GM19467 (cell line): ENCODE results near the gene UGT2B11.
"Not testable (repeated sequence)": the region's sequence is repeated elsewhere in the genome, so short reads cannot be mapped to it uniquely, and the experiment has no call there.

Experiments used
- ATAC-seq: cut with Tn5 transposase; IDR thresholded peaks from one replicate; pipeline ENCODE4 v1.9.1; 2021; ENCODE audit warnings: mild to moderate bottlenecking, moderate library complexity; ENCODE audit not compliant: unreplicated experiment

The UGT2B11 gene

DNA sequence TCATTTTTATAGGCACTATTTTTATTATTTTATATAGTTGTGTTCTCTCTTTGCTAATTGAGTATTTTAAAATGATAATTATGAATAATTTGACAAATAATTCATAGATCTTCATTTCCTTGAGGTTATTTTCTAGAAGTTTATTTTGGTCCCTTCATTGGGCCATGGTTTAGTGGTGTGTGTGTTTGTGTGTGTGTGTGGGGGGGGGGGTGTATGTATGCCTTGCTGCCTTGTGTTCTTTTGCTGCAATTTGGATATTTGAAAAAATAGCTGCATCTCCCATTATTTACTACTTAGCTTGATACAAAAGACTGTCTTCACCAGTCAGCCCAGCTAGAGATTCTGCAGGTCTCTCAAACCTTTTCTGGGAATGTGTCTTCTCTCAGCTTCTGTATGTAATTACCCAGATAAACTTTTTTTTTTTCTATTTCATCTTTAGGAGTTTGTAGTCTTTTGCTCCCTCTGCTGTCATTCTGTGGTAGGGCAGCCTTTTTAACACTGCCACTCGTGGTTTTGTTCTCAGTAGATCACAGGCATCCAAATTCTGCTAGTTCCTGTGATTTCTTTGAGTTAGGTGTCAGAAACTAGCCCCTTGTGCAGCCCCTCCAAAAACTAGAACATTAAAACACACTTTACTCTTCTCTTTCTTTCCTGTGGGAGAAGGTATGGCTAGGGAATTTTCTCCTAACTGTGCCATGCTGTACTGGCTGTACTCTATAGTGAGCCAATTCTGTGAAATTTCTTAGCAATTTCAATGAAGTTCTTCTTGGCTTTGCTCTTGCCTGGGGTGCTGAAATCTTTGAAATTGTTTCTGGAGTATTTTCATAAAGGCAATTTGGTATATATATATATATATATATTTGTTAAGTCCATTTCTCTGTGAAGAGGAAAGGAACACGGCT is 44.1 kb downstream of the UGT2B11 start:
- peak; percentile 84 for ATAC-seq

DNA sequence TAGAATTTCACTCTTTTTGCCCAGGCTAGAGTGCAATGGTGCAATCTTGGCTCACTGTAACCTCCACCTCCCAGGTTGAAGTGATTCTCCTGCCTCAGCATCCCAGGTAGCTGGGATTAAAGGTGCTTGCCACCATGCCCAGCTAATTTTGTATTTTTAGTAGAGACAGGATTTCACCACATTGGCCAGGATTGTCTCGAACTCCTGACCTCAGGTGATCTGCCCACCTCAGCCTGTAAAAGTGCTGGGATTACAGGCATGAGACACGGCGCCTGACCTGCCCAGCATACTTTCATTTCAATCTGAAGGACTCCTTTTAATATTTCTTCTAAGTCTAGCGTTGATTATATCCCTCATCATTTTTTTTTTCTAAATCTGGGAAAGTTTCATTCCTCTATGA is 45.4 kb downstream of the UGT2B11 start:
- ATAC-seq, result not testable (repeated sequence)

DNA sequence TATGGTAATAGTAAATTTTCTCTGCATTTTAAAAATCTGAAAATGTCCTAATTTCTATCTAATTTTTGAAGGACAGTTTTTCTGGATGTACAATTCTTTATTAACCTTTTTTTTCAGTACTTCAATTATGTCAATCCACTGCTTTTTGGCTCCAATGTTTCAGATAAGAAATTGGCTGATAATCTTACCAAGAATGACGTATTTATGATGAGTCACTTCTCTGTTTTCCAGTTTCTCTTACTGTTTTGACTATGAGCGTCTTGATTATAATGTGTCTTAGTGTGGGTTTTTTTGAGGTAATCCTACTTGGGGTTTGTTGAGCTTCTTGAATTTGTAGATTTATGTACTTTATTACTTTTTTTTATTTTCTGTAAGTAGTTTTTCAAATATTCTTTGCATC is 47.2 kb downstream of the UGT2B11 start:
- no peak for ATAC-seq

DNA sequence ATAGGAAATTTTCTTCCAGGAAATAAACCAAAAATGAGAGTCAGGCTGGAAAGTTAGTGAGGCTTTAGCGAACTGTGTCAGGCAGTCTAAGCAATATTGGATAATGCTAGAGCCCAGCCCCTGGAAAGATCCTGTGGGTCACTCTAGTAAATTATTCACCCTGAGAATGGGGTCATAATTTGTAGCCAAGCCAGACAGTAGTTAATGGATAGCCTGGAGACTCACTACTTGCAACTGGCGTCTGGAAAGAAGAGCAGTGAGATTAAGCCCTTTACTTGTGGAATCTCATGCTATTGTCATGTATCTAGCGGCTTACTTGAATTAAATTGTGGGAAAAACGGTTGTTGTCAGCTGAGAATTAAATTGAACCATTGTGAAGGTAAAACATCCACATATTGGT is 48.2 kb downstream of the UGT2B11 start:
- ATAC-seq, result not testable (repeated sequence)

- not testable (repeated sequence) for ATAC-seq
Observed at GRCh38 chr4:69165707-69166106, 48.8 kb downstream of the UGT2B11 start.

GRCh38 chr4:69156913-69157312 is 57.6 kb downstream of the UGT2B11 start:
- ATAC-seq, result no peak

DNA sequence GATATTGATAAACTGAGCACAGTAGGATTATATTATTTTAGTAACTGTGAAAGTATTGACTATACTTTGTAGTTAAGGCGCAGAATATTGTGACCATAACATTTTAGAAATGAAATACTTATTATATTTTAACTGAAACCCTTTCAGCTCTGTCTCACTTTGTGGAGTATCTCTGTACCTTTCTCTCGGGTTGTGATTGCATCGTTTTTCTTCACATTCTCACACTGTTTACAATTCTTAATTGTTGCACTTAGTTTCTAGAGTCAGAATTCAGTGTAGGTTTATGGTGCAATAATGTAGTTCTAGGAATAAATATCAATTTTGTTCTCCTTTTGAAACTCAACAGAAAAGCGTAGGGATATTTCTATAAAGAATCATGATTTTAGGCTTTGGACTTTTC is 60.5 kb downstream of the UGT2B11 start:
- no peak for ATAC-seq
